Epithelial cell of proximal tubule (primary cell): ENCODE measurements around the gene SLC26A1. TPM values are rescaled to one million over a fixed set of nuclear protein-coding genes. Genes with fewer than 3 reads are reported as not detected.

ENCODE experiments used
- DNase-seq: peaks from one replicate; pipeline ENCODE4 v3.0.0-alpha.2; 2011; ENCODE audit warnings: low read depth
- H3K4me3 ChIP-seq: 2 replicates; pipeline ENCODE4 v1.5.1; 2011; ENCODE audit warnings: low read depth, mild to moderate bottlenecking, low read length
- CTCF ChIP-seq: conservative IDR thresholded peaks from 2 replicates; pipeline ENCODE4 v1.5.1; 2012; ENCODE audit warnings: low read depth, mild to moderate bottlenecking, low read length
- total RNA-seq: library from RNA; depleted of rRNA; stranded (reverse); fragments of >200 nt; gene quantifications from 2 replicates; pipeline ENCODE4 v1.2.3, GENCODE V29; 2015

SLC26A1 gene
- total RNA-seq, 1 donor from 2014 or later: 0.35 TPM

GRCh38 chr4:996030-996996, 3.1 kb upstream of the SLC26A1 start:
- no peak for TF ChIP-seq CTCF
- H3K4me3 ChIP-seq: no peak overlapping the region
- DNase-seq: no peak

- H3K4me3 ChIP-seq: no peak overlapping the region
- TF ChIP-seq CTCF: no peak
- DNase-seq: no peak
Measured at GRCh38 chr4:995311-996026, 2.3 kb upstream of the SLC26A1 start.

- DNase-seq: peak; percentile 75
- H3K4me3 ChIP-seq: peak overlapping the region; percentile 58
Measured at GRCh38 chr4:992297-993110, 700 bp downstream of the SLC26A1 start.

GRCh38 chr4:991451-992296, 1.5 kb downstream of the SLC26A1 start:
- no peak for DNase-seq
- TF ChIP-seq CTCF: no peak

More at GRCh38 chr4:992297-993110, 700 bp downstream of the SLC26A1 start:
- TF ChIP-seq CTCF: no peak

GRCh38 chr4:990746-991367, 2.3 kb downstream of the SLC26A1 start:
- TF ChIP-seq CTCF: no peak
- no peak overlapping the region for H3K4me3 ChIP-seq
- no peak for DNase-seq

More at GRCh38 chr4:991451-992296, 1.5 kb downstream of the SLC26A1 start:
- H3K4me3 ChIP-seq: peak overlapping the region; percentile 58
